LoVo (cell line): Measurements from ENCODE around the gene KRTAP5-4.
"Not testable (repeated sequence)": the region's sequence is repeated elsewhere in the genome, so short reads cannot be mapped to it uniquely, and the experiment has no call there.

Experiments
- DNase-seq: peaks from one replicate; pipeline ENCODE4 v3.0.0-alpha.2; 2016; ENCODE audit warnings: low spot score

The KRTAP5-4 gene

DNA sequence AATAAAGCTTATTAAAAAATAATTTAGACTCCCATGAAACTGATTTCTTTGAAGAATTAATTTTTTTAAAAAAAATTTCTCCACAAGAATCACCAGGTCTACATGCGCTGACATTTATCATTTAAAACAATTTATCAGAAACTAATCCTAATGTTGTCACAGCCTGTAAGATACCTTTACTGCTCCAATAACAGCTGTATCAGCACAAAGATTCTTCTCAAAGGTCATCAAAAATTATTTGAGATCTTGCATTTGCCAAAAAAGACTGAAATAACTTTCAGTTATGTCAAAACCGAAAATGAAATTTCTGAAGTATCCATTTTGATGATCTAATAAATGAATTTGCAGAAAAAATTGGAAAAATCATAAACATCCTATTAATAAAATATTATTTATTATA, 15.7 kb upstream of the KRTAP5-4 start:
- no peak for DNase-seq

- DNase-seq: no peak
These were observed 14.5 kb upstream of the KRTAP5-4 start for GRCh38 chr11:1636291-1636950.

GRCh38 chr11:1633864-1634263, 11.9 kb upstream of the KRTAP5-4 start:
- no peak for DNase-seq

GRCh38 chr11:1632053-1632714, 10.2 kb upstream of the KRTAP5-4 start:
- DNase-seq: no peak

DNA sequence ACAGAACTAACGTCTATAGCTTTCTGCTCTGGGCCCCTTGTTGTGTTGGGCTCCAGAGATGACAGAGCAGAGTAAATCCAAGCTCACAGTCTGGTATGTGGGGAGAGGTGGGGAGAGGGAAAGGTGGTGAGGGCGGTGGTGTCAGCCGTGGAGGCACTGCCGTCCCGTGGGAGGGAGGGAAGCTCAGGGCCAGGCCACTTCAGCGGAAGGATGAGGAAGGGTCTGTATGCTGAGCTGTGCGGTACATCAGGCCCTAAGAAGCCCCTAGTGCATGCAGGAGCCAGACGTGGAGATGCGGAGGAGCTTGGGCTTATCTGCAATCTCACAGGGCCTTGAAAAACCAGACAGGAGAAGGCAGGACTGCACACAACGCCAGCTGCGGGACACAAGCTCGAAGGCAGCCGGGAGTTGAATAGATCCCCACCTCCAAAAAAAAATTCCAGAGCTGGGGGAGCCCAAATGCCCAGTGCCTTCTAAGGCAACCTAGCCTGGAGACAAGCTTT, 9.2 kb upstream of the KRTAP5-4 start:
- no peak for DNase-seq

GRCh38 chr11:1630271-1630670, 8.3 kb upstream of the KRTAP5-4 start:
- DNase-seq: no peak

GRCh38 chr11:1629326-1630185, 7.6 kb upstream of the KRTAP5-4 start, which contains the start of gene KRTAP5-5:
KRTAP5-5 (plus strand) TSS chr11:1629775; CDS start chr11:1629841, 66 bp downstream.
- DNase-seq: no peak

DNA sequence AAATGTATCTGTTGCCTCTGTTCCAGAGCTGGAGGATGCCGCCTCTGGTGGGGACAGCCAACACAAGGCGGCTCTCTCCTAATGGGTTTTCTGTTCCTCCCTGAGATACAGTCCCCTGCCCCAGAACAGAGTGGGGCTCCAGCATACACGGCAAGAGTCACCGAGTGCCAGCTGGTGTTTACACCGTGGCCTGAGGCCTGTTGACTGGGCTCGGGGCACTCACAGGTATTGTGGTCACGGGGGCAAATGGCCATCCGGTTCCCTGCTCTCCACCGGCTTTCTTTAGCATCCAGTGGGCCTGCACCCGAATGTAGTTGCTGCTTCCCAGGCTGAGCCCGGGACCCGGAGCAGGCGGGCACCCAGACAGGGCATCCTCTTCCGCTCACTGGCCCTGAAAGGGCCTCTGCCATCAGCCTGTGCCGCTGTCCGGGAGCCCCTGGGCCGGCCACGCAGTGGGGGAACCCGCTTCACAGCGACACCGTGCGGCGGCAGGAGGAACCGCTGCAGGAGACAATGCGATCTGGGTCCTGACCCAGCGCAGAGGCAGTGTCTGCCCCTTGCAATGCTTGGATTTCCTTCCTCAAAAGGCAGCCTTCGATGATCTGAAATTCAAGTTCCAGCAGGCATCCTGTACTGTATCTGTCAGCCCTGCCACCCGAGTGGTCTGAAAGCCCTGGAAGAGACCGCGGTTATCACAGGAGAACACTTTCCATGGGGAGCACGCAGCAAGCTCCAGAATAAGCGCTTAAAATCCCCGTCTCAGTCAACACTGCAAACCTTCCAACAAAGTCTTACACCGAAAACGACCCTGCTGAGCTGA, 6.8 kb upstream of the KRTAP5-4 start:
- peak; percentile 51 for DNase-seq

DNA sequence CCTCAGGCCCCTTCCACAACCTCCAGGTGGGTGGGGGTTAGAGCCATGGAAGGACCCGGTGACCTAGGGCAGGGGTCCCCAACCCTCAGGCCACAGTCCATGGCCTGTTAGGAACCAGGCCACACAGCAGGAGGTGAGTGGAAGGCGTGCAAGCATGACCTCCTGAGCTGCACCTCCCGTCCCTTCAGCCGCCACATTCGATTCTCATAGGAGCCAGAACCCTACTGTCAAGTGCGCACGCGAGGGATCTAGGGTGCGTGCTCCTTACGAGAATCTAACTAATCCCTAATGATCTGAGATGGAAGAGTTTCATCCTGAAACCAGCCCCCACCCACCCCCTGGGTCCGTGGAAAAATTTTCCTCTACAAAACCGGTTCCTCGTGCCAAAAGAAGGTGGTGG, 3.6 kb upstream of the KRTAP5-4 start:
- DNase-seq: no peak

- no peak for DNase-seq
These were observed 2.7 kb upstream of the KRTAP5-4 start for GRCh38 chr11:1624621-1625020.

GRCh38 chr11:1623716-1624115, 1.8 kb upstream of the KRTAP5-4 start:
- DNase-seq: no peak

DNA sequence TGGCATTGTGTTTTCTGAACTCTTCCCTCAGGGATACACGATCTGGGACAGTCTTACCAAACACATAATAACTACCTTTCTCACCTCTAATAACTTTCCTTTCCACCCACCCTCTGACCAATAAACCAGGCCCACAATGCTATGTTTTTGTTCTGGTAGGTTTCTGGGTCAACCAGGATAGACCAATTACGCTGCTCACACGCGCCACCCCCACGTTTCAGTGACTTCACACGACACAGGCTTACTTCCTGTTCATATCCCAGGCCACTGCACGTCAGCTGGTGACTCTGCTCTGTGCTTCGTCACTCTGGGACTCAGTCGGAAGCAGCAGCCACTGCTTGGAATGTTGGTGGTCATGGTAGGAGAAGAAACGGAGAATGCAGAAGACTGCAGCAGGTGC, 2.5 kb downstream of the KRTAP5-4 start:
- DNase-seq: no peak

DNA sequence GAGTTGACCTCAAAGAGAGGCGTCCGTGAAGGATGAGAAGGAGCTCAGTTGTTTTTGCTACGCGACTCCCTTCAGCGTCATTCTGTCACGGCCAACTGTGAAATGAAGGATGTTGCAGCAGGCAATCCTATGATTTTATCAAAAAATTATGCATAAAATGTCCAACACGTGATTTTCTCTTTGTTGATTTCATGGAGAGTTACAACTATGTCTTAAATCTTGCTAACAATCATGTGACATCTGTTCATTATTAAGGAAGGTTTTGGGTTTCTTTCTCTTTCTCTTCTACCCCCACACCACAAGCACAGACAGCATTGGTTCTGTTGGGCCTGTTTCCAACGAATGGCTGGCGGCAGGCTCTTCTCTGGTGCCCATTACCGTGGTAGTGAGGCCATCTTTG, 3.7 kb downstream of the KRTAP5-4 start:
- DNase-seq: no peak

- DNase-seq: no peak
These were observed 13.6 kb downstream of the KRTAP5-4 start, which contains the start of gene KRTAP5-3 for GRCh38 chr11:1608363-1608762. KRTAP5-3 (minus strand) TSS chr11:1608463; CDS start chr11:1608385, 78 bp downstream.

DNA sequence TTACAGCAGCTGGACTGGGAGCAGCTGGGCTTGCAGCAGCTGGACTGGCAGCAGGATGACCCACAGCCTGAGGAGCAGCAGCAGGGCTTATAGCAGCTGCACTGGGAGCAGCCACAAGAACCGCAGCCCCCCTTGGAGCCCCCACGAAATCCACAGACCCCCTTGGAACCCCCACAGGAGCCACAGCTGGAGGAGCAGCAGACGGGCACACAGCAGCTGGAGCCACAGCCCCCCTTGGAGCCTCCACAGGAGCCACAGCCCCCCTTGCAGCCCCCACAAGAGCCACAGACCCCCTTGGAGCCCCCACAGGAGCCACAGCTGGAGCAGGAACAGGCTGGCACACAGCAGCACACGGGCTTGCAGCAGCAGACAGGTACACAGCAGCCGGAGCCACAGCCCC, 14.0 kb downstream of the KRTAP5-4 start:
- DNase-seq: not testable (repeated sequence)

DNA sequence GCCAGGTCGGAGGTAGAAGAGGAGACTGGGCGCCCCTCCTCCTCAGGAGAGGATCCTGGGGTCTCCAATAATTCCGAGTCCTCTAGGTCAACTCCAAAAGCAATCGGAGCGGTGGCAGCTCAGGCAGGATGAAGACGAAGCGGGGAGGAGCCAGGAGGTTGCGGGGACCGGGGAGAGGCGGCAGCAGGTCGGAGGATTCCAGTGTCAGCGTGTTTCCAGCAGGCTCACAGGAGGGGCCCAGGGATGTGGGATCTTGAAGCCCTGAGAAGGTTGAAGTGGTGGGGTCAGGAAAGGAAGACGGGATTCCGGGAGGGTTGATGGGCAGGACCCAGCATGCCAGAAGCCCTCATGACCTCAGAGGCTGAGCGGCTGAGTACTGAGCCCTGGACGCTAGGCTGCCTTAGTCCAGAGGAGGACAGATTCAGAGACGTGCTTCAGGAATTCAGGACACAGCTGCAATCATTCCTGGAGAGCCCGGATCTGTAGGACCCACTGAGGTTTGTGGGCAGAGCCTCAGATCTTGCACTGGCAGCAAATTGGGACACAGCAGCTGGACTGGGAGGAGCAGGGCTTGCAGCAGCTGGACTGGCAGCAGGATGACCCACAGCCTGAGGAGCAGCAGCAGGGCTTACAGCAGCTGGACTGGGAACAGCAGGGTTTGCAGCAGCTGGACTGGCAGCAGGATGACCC, 14.6 kb downstream of the KRTAP5-4 start:
- DNase-seq: not testable (repeated sequence)

DNA sequence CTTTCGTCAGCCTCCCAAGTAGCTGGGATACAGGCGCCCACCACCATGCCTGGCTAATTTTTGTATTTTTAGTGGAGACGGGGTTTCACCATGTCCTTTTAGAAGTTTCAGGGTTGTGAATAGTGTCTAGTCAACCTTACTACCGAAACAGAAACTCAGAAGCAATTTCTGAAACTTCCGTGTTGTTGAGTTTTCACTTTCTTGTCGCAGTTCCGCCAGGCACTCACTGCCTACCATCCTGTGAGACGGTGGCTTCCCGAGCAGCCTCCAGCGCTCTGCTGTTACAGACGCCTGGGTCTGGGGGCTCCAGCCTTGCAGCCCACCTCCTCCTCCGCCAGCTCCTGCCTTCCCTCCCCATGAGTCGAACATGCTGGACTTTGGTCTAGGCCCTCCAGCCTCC, 16.0 kb downstream of the KRTAP5-4 start:
- DNase-seq: not testable (repeated sequence)

- no peak for DNase-seq
These were observed 17.2 kb downstream of the KRTAP5-4 start for GRCh38 chr11:1604711-1605110.

DNA sequence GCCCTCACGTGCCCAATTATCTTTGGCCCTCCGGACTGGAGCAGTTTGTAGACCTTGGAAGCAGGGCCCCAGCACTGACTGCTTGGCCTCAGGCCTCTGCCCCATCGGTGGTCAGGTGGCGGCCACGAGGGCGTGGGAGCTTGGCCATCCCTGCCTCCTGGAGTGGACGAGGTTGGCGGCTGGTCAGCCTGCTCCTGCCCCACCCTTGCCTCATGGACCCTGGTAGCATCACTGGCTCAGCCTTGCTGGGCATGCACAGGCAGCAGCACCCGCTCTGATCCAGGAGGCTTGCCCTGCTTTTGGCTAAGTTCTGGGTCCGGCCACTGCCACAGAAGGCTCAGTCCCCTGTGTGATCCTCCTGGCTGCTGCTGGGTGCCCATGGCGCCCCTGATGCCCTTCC, 17.8 kb downstream of the KRTAP5-4 start:
- no peak for DNase-seq

- no peak for DNase-seq
These were observed 18.3 kb downstream of the KRTAP5-4 start for GRCh38 chr11:1603629-1604028.

DNA sequence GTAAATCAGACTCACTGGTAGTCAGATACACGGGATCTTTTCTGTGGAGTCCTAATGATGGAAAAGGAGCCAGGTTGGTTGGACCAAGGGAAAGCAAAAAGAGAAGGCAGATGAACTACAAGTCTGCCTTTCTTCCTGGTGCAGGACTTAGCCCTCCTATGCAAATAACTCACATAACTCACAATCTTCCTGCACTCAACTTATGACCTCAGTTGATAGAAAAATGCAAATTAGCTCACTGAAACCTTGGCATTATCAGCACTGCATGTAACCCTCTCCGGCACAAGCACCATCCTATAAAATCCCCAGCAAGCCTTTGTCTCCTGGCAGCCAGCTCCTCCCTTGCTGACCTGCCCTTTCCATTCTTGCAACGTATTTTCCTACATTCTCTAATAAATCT, 20.3 kb downstream of the KRTAP5-4 start:
- DNase-seq: not testable (repeated sequence)
